Ovary (tissue), 9 donors: ENCODE measurements around the gene SUN1. TPM values are rescaled to one million over a fixed set of nuclear protein-coding genes. Genes with fewer than 3 reads are reported as not detected.

Experiments
- DNase-seq, 5 donors: peaks; one replicate each; pipeline ENCODE4 v3.0.0-alpha.2; 2019 to 2020
- H3K27ac ChIP-seq, 2 donors: fragments of 200-600 bp; one replicate each; pipeline versions ENCODE4 v1.5.1 to v1.8.0; 2019 to 2022
- H3K27me3 ChIP-seq: fragments of 200-600 bp; one replicate; pipeline ENCODE4 v1.8.0; 2022
- H3K36me3 ChIP-seq: fragments of 200-600 bp; sonication (generic); one replicate; pipeline ENCODE4 v1.5.1; 2019
- H3K4me1 ChIP-seq: one replicate; pipeline ENCODE4 v1.8.1; 2013; ENCODE audit warnings: mild to moderate bottlenecking, moderate library complexity; ENCODE audit not compliant: insufficient read depth
- H3K4me3 ChIP-seq: fragments of 200-600 bp; sonication (generic); one replicate; pipeline ENCODE4 v1.5.1; 2017
- H3K9me3 ChIP-seq, 2 donors: fragments of 200-600 bp in 1 of 2; sonication (generic) in 1 of 2; one replicate each; pipeline versions ENCODE4 v1.5.1 to v1.8.1; 2013 to 2019; ENCODE audit warnings: mild to moderate bottlenecking in 1 of 2, moderate library complexity in 1 of 2
- EP300 ChIP-seq: sonication (generic); formaldehyde crosslinking; IDR thresholded peaks from one replicate; pipeline ENCODE4 v1.6.1; 2017; ENCODE audit warnings: antibody characterized with exemption
- POLR2A ChIP-seq: fragments of 450-650 bp; IDR thresholded peaks from one replicate; pipeline ENCODE4 v1.6.1; 2017; ENCODE audit warnings: antibody characterized with exemption, mild to moderate bottlenecking, moderate library complexity
- WGBS, 3 donors: extraction: QIAGEN DNeasy Blood & Tissue Kit in 1 of 3; methylation state at CpG; one replicate each; pipeline versions ENCODE4 v1.1.5 to v1.1.7; 2013 to 2017; 5-methylcytosine and 5-hydroxymethylcytosine counted together
- intact Hi-C, 4 donors: fragments of 100-400 bp; cut with DNase I; formaldehyde crosslinking; loops; one replicate each; pipeline versions ENCODE4 v1.11.0 to v1.15.1; 2022 to 2023
- polyA plus RNA-seq, 2 donors: library from polyadenylated mRNA; stranded (reverse); fragments of 200-250 nt in 1 of 2; fragments of 350-450 nt in 1 of 2; fragmentation: Illumina TruSeq in 1 of 2; extraction: RNeasy Lipid Tissue Mini Kit (QIAGEN cat#74804) in 1 of 2; gene quantifications; one replicate each; pipeline ENCODE4 v1.2.3, GENCODE V29; 2013 to 2014
- total RNA-seq, 7 donors: library from RNA; depleted of rRNA in 2 of 7; stranded (reverse); fragments of >200 nt in 2 of 7; fragmentation: NEBNext Ultra II Directional in 3 of 7; extraction: Animal tissue kit (Norgen Biotek cat#: 25700) in 3 of 7; gene quantifications; one replicate each; pipeline versions ENCODE4 v1.1.0 to v1.2.4, GENCODE V29; 2016 to 2023
- TF ChIP-seq, protein P1 (sequence below), 3 donors: fragments of 450-650 bp in 2 of 3; fragments of 200-600 bp in 1 of 3; IDR thresholded peaks; one replicate each; pipeline versions ENCODE4 v1.5.1 to v1.8.0; 2016 to 2022; ENCODE audit warnings: antibody characterized with exemption in 3 of 3, mild to moderate bottlenecking in 1 of 3
- donor health status: DM: no; HTN: no; CAD: no; lungs with moderate emphysema.
- donor health status: DM: no; HTN: no; CAD: no.
- donor health status: Bipolar disorder and iron deficiency.
- donor health status: DM: yes; HTN: yes; CAD: no.
- donor health status: DM: no; HTN: no; CAD: no.
- donor health status: DM: yes; HTN: yes; CAD: no.

SUN1 gene
- total and polyA plus RNA-seq, 9 donors, result 100 to 196 (median 143) TPM

DNA sequence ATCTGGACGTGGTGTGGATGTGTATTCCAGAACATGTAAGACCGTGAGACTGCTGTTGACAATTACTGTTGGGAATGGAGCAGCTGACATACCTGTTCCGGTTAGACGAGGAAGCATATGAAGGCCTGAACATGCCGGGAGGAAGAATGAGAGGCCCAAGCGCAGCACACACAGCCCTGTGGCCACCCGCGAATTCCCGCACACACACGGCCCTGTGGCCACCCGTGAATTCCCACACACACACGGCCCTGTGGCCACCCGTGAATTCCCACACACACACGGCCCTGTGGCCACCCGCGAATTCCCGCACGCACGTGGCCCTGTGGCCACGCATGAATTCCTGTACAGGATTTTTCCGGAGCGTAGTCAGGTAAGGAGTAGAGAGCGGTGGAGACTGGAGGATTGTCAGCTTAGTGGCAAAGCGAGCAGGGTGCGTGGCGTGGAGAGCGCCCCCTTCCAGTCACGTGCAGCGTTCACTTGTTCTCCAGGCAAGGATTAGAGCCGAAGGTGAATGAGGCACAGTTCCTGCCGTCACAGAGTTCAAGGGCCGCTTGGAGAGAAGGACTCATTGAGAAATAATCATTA lies 9.5 kb upstream of the SUN1 start:
- Histone ChIP-seq H3K36me3 (no peaks in the 10 kb centered on the region), H3K4me3 (no peak overlapping the region), H3K27me3 (no peaks in the 10 kb centered on the region), H3K9me3 (no peaks in the 10 kb centered on the region), H3K4me1 (peaks cover 23% of the 10 kb centered on the region), H3K27ac (peak overlapping the region in 1 of 2 donors; percentile 74)
- 79 to 86% (median 83%) methylated on average over 32 of the region's 32 CpGs for WGBS, 3 donors
- DNase-seq, result peak in 2 of 5 donors; percentile 19 to 32
- intact Hi-C loops, result no loop called here
- TF ChIP-seq, protein P1, sequence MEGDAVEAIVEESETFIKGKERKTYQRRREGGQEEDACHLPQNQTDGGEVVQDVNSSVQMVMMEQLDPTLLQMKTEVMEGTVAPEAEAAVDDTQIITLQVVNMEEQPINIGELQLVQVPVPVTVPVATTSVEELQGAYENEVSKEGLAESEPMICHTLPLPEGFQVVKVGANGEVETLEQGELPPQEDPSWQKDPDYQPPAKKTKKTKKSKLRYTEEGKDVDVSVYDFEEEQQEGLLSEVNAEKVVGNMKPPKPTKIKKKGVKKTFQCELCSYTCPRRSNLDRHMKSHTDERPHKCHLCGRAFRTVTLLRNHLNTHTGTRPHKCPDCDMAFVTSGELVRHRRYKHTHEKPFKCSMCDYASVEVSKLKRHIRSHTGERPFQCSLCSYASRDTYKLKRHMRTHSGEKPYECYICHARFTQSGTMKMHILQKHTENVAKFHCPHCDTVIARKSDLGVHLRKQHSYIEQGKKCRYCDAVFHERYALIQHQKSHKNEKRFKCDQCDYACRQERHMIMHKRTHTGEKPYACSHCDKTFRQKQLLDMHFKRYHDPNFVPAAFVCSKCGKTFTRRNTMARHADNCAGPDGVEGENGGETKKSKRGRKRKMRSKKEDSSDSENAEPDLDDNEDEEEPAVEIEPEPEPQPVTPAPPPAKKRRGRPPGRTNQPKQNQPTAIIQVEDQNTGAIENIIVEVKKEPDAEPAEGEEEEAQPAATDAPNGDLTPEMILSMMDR (IDR thresholded peaks at IDR 0.05), result no peak
- TF ChIP-seq EP300, result no peak
- no peak for TF ChIP-seq POLR2A

GRCh38 chr7:823649-824048 lies 8.6 kb upstream of the SUN1 start:
- DNase-seq, result peak in 2 of 5 donors; percentile 22 to 33
- peaks cover 20% of the 10 kb centered on the region for H3K4me1 ChIP-seq
- intact Hi-C loops, result no loop called here
- TF ChIP-seq, protein P1 (IDR thresholded peaks at IDR 0.05), result no peak
- no peak for TF ChIP-seq POLR2A
- TF ChIP-seq EP300, result no peak
- H3K36me3 ChIP-seq, result no peaks in the 10 kb centered on the region
- WGBS, 3 donors, result 55 to 65% (median 56%) methylated on average over 8 of the region's 8 CpGs
- H3K4me3 ChIP-seq, result no peak overlapping the region
- no peaks in the 10 kb centered on the region for H3K9me3 ChIP-seq
- H3K27me3 ChIP-seq, result no peaks in the 10 kb centered on the region
- H3K27ac ChIP-seq, result peak overlapping the region; percentile 38 to 74

- peak overlapping the region; percentile 38 to 74 for H3K27ac ChIP-seq
- WGBS, 3 donors, result 13 to 20% (median 18%) methylated on average over 7 of the region's 7 CpGs
- no peaks in the 10 kb centered on the region for H3K36me3 ChIP-seq
- H3K9me3 ChIP-seq, result no peaks in the 10 kb centered on the region
- no peak overlapping the region for H3K4me3 ChIP-seq
- intact Hi-C loops, result no loop called here
- no peaks in the 10 kb centered on the region for H3K27me3 ChIP-seq
- peaks cover 19% of the 10 kb centered on the region for H3K4me1 ChIP-seq
- TF ChIP-seq EP300 (no peak), POLR2A (no peak)
- TF ChIP-seq, protein P1 (IDR thresholded peaks at IDR 0.05), result no peak
- DNase-seq, result peak in 2 of 5 donors; percentile 33 to 40
Measured at GRCh38 chr7:824081-824480, 8.2 kb upstream of the SUN1 start.

DNA sequence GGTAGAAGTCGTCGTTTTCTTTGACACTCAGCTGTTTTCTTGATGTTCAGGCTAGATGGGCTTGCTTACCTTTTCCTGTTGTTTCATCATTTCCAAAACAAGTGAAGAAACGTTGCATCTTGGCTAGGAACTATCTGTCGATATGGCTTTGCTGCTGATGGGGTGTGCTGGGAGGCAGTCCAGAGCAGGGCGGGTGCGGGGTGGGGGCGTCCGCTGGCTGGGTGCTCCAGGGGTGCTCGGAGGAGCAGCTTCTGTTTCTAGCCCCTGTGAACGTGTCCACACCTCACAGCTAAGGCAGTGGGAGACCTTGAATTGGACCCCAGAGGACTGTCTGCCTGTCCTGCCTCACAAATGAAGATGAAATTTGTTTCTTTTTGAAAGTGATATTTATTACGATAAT lies 7.6 kb upstream of the SUN1 start:
- WGBS, 3 donors, result 13 to 27% (median 14%) methylated on average over 11 of the region's 11 CpGs
- Histone ChIP-seq H3K4me1 (peaks cover 19% of the 10 kb centered on the region), H3K27me3 (no peaks in the 10 kb centered on the region), H3K4me3 (peak overlapping the region; percentile 25), H3K36me3 (no peaks in the 10 kb centered on the region), H3K9me3 (no peaks in the 10 kb centered on the region), H3K27ac (peak overlapping the region; percentile 67 to 74)
- no peak for TF ChIP-seq EP300
- TF ChIP-seq, protein P1 (IDR thresholded peaks at IDR 0.05), result no peak
- no peak for TF ChIP-seq POLR2A
- DNase-seq, result peak in 2 of 5 donors; percentile 46 to 51
- intact Hi-C loops, result no loop called here
